IMR-90 (cell line): ENCODE results near the gene BROX. TPM values are rescaled to one million over a fixed set of nuclear protein-coding genes. Genes with fewer than 3 reads are reported as not detected.

Experiments used
- ATAC-seq: fragments of 200-7000 bp; cut with Tn5 transposase; 2 replicates; pipeline ENCODE4 v1.9.1; 2020; ENCODE audit warnings: low read depth, mild to moderate bottlenecking, moderate library complexity
- BruUV-seq: library from RNA; stranded (reverse); fragments of 400-500 nt; replicated peaks from 2 replicates; lab custom pipeline; 2021; lab: Mats Ljungman, UMichigan
- CTCF ChIA-PET: fragments of 300-600 bp; formaldehyde crosslinking; extraction: SDS; loops from one replicate; lab custom pipeline; 2021; ENCODE audit warnings: antibody characterized with exemption; lab: Yijun Ruan, JAX
- POLR2A ChIA-PET: fragments of 300-600 bp; sonication (Branson Sonifier 250); formaldehyde crosslinking; loops from one replicate; lab custom pipeline; 2022; ENCODE audit warnings: antibody characterized with exemption; ENCODE audit not compliant: unreplicated experiment; lab: Charles Lee
- DNase-seq: peaks from one replicate; pipeline ENCODE4 v3.0.0; 2013
- H2AFZ ChIP-seq: replicated peaks from 2 replicates; pipeline ENCODE3; 2013; ENCODE audit warnings: low read length, mild to moderate bottlenecking; ENCODE audit not compliant: poor library complexity
- H2AK5ac ChIP-seq: 2 replicates; pipeline ENCODE4 v1.6.1; 2013; ENCODE audit warnings: low read depth, low read length, inconsistent platforms
- H2AK9ac ChIP-seq: replicated peaks from 2 replicates; pipeline ENCODE3; 2013; ENCODE audit warnings: mild to moderate bottlenecking, low read depth, low read length, moderate library complexity; ENCODE audit not compliant: poor library complexity
- H2BK120ac ChIP-seq: 2 replicates; pipeline ENCODE4 v1.6.1; 2013; ENCODE audit warnings: low read depth, low read length, inconsistent platforms
- H2BK15ac ChIP-seq: 3 replicates; pipeline ENCODE4 v1.6.1; 2013; ENCODE audit warnings: low read depth, low read length, inconsistent platforms
- H2BK20ac ChIP-seq: 2 replicates; pipeline ENCODE4 v1.6.1; 2013; ENCODE audit warnings: low read depth, mild to moderate bottlenecking, inconsistent platforms, low read length, moderate library complexity
- H2BK5ac ChIP-seq: 2 replicates; pipeline ENCODE4 v1.6.1; 2013; ENCODE audit warnings: mild to moderate bottlenecking, low read depth, low read length, inconsistent platforms; ENCODE audit not compliant: poor library complexity, severe bottlenecking
- H3K14ac ChIP-seq: replicated peaks from 2 replicates; pipeline ENCODE4 v1.6.1; 2013; ENCODE audit warnings: low read depth, low read length, inconsistent platforms
- H3K18ac ChIP-seq: 2 replicates; pipeline ENCODE4 v1.6.1; 2013; ENCODE audit warnings: low read depth, low read length, control low read depth
- H3K23ac ChIP-seq: 2 replicates; pipeline ENCODE4 v1.6.1; 2013; ENCODE audit warnings: low read depth, low read length, inconsistent platforms
- H3K27ac ChIP-seq: 2 replicates; pipeline ENCODE4 v1.5.1; 2013; ENCODE audit warnings: mild to moderate bottlenecking, control low read depth, low read length; ENCODE audit not compliant: insufficient read depth
- H3K27me3 ChIP-seq: 2 replicates; pipeline ENCODE4 v1.6.1; 2013; ENCODE audit warnings: low read length; ENCODE audit not compliant: control insufficient read depth, insufficient read depth
- H3K36me3 ChIP-seq: 2 replicates; pipeline ENCODE4 v1.6.1; 2013; ENCODE audit warnings: low read length, mixed read lengths; ENCODE audit not compliant: control insufficient read depth, insufficient read depth
- H3K4ac ChIP-seq: 2 replicates; pipeline ENCODE4 v1.6.1; 2013; ENCODE audit warnings: low read depth, low read length, inconsistent platforms
- H3K4me1 ChIP-seq: 2 replicates; pipeline ENCODE4 v1.6.1; 2013; ENCODE audit warnings: low read length, mixed read lengths; ENCODE audit not compliant: control insufficient read depth, insufficient read depth
- H3K4me2 ChIP-seq: 2 replicates; pipeline ENCODE4 v1.6.1; 2013; ENCODE audit warnings: low read depth, mild to moderate bottlenecking, control low read depth, low read length, moderate library complexity
- H3K4me3 ChIP-seq: 2 replicates; pipeline ENCODE4 v1.5.1; 2013; ENCODE audit warnings: low read depth, mild to moderate bottlenecking, control low read depth, low read length, moderate library complexity; ENCODE audit not compliant: insufficient read depth
- H3K56ac ChIP-seq: 2 replicates; pipeline ENCODE4 v1.6.1; 2013; ENCODE audit warnings: low read length, inconsistent platforms; ENCODE audit not compliant: insufficient read depth; ENCODE audit errors: extremely low read depth
- H3K79me1 ChIP-seq, 2 experiments: 2 replicates each; pipeline ENCODE4 v1.6.1; 2013; ENCODE audit warnings: low read length in 2 of 2, inconsistent platforms in 1 of 2, low read depth in 1 of 2
- H3K9ac ChIP-seq: 2 replicates; pipeline ENCODE4 v1.6.1; 2013; ENCODE audit warnings: low read depth, low read length, control low read depth
- H3K9me1 ChIP-seq: 2 replicates; pipeline ENCODE4 v1.6.1; 2013; ENCODE audit warnings: low read length, inconsistent platforms; ENCODE audit not compliant: insufficient read depth
- H3K9me3 ChIP-seq: 2 replicates; pipeline ENCODE4 v1.6.1; 2013; ENCODE audit warnings: low read length; ENCODE audit not compliant: control insufficient read depth, insufficient read depth
- H4K20me1 ChIP-seq: 2 replicates; pipeline ENCODE4 v1.6.1; 2013; ENCODE audit warnings: low read length, inconsistent platforms; ENCODE audit not compliant: insufficient read depth
- H4K5ac ChIP-seq: 2 replicates; pipeline ENCODE4 v1.6.1; 2013; ENCODE audit warnings: mild to moderate bottlenecking, low read depth, low read length, control low read depth
- H4K8ac ChIP-seq, 2 experiments: 2 replicates each; pipeline ENCODE4 v1.6.1; 2013; ENCODE audit warnings: low read depth in 2 of 2, low read length in 2 of 2, control low read depth in 1 of 2, inconsistent platforms in 1 of 2
- H4K91ac ChIP-seq: 2 replicates; pipeline ENCODE4 v1.6.1; 2013; ENCODE audit warnings: low read depth, low read length, inconsistent platforms; ENCODE audit not compliant: insufficient read depth
- BHLHE40 ChIP-seq: fragments of 150-350 bp; IDR thresholded peaks from 2 replicates; pipeline ENCODE4 v1.6.1; 2016; ENCODE audit warnings: mild to moderate bottlenecking, low read depth, low read length
- CEBPB ChIP-seq: IDR thresholded peaks from 2 replicates; pipeline ENCODE4 v1.6.1; 2012; ENCODE audit warnings: low read depth, low read length, improper control_type of control experiment
- MAZ ChIP-seq: IDR thresholded peaks from 2 replicates; pipeline ENCODE4 v1.6.1; 2012; ENCODE audit warnings: low read depth, mild to moderate bottlenecking, low read length, improper control_type of control experiment, moderate library complexity, borderline replicate concordance
- RAD21 ChIP-seq: IDR thresholded peaks from 2 replicates; pipeline ENCODE4 v1.6.1; 2012; ENCODE audit warnings: low read length, improper control_type of control experiment
- RFX5 ChIP-seq: IDR thresholded peaks from 2 replicates; pipeline ENCODE4 v1.8.0; 2012; ENCODE audit warnings: low read depth, mild to moderate bottlenecking, low read length, moderate library complexity
- SMC3 ChIP-seq: fragments of 150-350 bp; IDR thresholded peaks from 2 replicates; pipeline ENCODE4 v1.6.1; 2016; ENCODE audit warnings: low read depth, mild to moderate bottlenecking, antibody characterized with exemption, low read length, moderate library complexity
- WGBS, 2 experiments: methylation state at CpG; one replicate each; pipeline versions ENCODE4 v1.1.5 to v1.1.7; 2013; ENCODE audit warnings: missing lambda C conversion rate in 2 of 2; ENCODE audit not compliant: insufficient read length in 1 of 2; ENCODE audit errors: extremely low coverage in 2 of 2; 5-methylcytosine and 5-hydroxymethylcytosine counted together
- dilution Hi-C: fragments of 300-500 bp; cut with HindIII; formaldehyde crosslinking; loops from one replicate; pipeline ENCODE4 v1.14.3; 2018; ENCODE audit warnings: low sequenced_read_pairs; ENCODE audit not compliant: unreplicated experiment
- in situ Hi-C: fragments of 300-500 bp; cut with MboI; formaldehyde crosslinking; loops from 3 replicates; pipeline ENCODE4 v1.14.3; 2019; ENCODE audit warnings: low sequenced_read_pairs, inconsistent platforms, mixed read lengths
- intact Hi-C: fragments of 100-400 bp; cut with micrococcal nuclease; formaldehyde crosslinking; loops from 2 replicates; pipeline ENCODE4 v1.10.0; 2022
- polyA plus RNA-seq, 3 experiments: library from polyadenylated mRNA; depleted of rRNA; stranded (reverse); fragments of >200 nt; gene quantifications; 2 replicates each; pipeline ENCODE4 v1.2.3, GENCODE V29; 2012; ENCODE audit warnings: low replicate concordance in 1 of 3
- total RNA-seq: library from RNA; depleted of rRNA; stranded (reverse); fragments of >200 nt; gene quantifications from 2 replicates; pipeline ENCODE4 v1.2.3, GENCODE V29; 2012

BROX gene
- total and polyA plus RNA-seq, 2 of the 4 experiments (the other 2 are of a cell fraction), result 6.8 to 43.4 TPM

DNA sequence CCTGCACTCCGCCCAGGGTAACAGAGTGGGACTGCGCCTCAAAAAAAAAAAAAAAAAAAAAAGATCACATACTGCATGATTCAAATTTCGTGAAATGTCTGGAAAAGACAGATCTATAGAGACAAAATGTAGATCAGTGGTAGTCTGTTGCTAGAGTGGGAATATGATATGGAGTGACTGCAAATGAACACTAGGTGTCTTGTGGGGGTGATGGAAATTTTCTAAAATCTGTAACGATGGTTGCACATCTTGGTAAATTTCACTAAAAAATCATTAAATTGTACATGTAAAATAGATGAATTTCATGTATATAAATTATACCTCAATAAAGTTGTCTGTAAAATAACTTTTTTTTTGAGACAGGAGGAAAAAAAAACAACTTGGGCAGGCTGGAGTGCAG lies 5.5 kb upstream of the BROX start:
- Histone ChIP-seq H2BK120ac (no peak overlapping the region), H3K14ac (no peak overlapping the region), H3K27ac (no peak overlapping the region), H3K36me3 (peaks cover 5% of the 10 kb centered on the region; the same call in 1 of the 2 replicates), H3K56ac (no peak overlapping the region), H2AK5ac (no peak overlapping the region), H3K23ac (no peak overlapping the region), H4K5ac (no peak overlapping the region), H3K79me1 (peaks cover 8 to 47% of the 10 kb centered on the region in 2 experiments; a peak in 3 of 4 replicates), H3K27me3 (no peaks in the 10 kb centered on the region), H3K4me2 (no peak overlapping the region), H2BK5ac (no peak overlapping the region), H2BK20ac (no peak overlapping the region), H2AFZ (no peak overlapping the region), H3K4me3 (no peak overlapping the region), H3K9me3 (no peaks in the 10 kb centered on the region), H2AK9ac (no peak overlapping the region), H4K91ac (no peak overlapping the region), H2BK15ac (no peak overlapping the region), H4K8ac (no peak overlapping the region), H3K4ac (no peak overlapping the region), H3K9me1 (no peaks in the 10 kb centered on the region; the same call in 1 of the 2 replicates), H3K9ac (no peak overlapping the region), H3K18ac (no peak overlapping the region), H4K20me1 (no peaks in the 10 kb centered on the region; the same call in 1 of the 2 replicates), H3K4me1 (no peaks in the 10 kb centered on the region)
- DNase-seq, result no peak
- ChIA-PET POLR2A (no interaction called here), CTCF (interaction anchor here (0.7 kb wide), 1 partner anchor 1937 kb away, joined by 6 read pairs; no protein-coding TSS in a partner anchor)
- dilution Hi-C loops (no loop called here), in situ Hi-C loops (no loop called here), intact Hi-C loops (no loop called here)
- ATAC-seq, result no peak
- no TSS peak for BruUV-seq
- TF ChIP-seq RAD21, result no peak
- no peak for TF ChIP-seq CEBPB
- no peak for TF ChIP-seq BHLHE40
- TF ChIP-seq SMC3, result no peak
- TF ChIP-seq RFX5, result no peak
- TF ChIP-seq MAZ, result no peak
- no CpG with 5 or more reads among the region's 4 CpGs for WGBS, 2 experiments
